Right kidney (tissue), 1 donor: Measurements from ENCODE around the gene ARMC10.
"Not testable (repeated sequence)": the region's sequence is repeated elsewhere in the genome, so short reads cannot be mapped to it uniquely, and the experiment has no call there.

Source experiments
- DNase-seq: peaks from one replicate; pipeline ENCODE4 v3.0.0-alpha.2; 2016

Gene ARMC10

DNA sequence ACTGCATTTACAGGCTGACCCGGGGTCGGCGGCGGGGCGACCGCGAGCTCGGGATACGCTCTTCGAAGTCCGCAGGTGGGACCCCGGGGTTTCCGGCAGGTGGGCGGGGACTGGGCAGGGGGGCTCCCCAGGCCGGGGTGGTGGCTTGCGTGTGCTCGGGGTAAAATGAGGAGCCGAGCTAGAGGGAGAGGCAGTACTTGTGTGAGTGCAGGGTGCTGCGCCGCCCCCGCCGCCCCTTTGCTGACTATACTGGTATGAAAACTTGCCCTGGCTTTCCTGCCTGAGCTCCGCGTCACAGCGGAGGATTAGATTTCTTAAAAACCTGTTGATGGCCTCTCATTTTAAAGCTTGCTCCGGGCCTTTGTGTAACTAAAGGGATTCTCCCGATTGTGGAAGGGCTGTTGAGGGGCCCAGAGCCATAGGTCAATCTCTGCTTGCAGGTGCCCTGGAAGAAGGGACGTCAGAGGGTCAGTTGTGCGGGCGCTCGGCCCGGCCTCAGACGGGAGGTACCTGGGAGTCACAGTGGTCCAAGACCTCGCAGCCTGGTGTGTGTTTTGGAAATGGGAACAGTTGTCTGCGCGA is 488 bp downstream of the ARMC10 start:
- DNase-seq: peak; percentile 72

- no peak for DNase-seq
Observed at GRCh38 chr7:103076764-103077163, 1.8 kb downstream of the ARMC10 start.

- no peak for DNase-seq
Observed at GRCh38 chr7:103077318-103077717, 2.4 kb downstream of the ARMC10 start.

- DNase-seq: not testable (repeated sequence)
Observed at GRCh38 chr7:103078226-103078625, 3.3 kb downstream of the ARMC10 start.

- no peak for DNase-seq
Observed at GRCh38 chr7:103079836-103080235, 4.9 kb downstream of the ARMC10 start.

GRCh38 chr7:103080923-103081322 is 6.0 kb downstream of the ARMC10 start:
- DNase-seq: no peak

GRCh38 chr7:103082497-103082896 is 7.6 kb downstream of the ARMC10 start:
- no peak for DNase-seq

DNA sequence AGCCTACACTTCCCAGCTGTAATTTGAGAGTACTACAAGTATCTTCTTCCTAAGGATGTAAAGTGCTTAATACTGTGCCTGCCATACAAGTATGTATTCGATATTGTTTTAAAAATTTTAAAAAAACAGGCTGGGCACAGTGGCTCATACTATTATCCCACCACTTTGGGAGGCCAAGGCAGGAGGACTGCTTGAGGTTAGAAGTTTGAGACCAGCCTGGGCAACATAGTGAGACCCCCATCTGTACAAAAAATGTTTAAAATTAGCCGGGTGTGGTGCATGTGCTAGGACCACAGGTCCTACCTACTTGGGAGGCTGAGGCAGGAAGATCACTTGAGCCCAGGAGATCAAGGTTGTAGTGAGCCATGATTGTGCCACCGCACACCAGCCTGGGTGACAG is 8.3 kb downstream of the ARMC10 start:
- no peak for DNase-seq

DNA sequence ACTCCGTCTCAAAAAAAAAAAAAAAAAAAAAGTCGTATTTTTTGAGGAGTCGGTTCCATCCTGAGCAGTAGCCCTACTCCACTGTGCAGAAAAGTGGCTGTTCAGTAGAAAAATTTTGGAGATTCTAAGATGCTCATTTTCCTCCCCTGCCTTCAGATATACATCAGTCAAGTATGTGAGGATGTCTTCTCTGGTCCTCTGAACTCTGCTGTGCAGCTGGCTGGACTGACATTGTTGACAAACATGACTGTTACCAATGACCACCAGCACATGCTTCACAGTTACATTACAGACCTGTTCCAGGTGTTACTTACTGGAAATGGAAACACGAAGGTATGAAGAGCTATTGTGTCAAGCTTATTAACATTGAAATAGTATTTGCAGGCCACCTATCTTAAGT is 17.4 kb downstream of the ARMC10 start:
- not testable (repeated sequence) for DNase-seq

DNA sequence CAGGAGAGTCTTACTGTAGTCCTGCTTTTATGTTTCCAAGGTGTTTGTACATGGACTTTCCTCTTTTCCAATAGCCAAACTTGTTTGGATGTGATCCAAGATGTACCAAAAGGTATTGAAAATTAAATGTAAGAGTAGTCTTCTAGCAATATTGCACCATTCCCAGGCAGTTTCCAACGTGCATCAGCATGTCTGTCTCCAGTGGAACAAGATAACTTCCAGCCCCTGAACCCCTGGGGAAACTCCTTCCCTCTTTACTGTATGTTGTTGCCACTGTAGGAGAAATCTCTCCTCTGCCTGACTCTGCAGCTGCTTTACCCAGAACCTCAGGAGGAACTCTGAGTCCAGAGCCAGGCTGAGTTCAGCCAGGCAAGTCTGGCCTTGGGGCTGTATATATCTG is 18.5 kb downstream of the ARMC10 start:
- DNase-seq: no peak

GRCh38 chr7:103094102-103094501 is 19.2 kb downstream of the ARMC10 start:
- no peak for DNase-seq

- not testable (repeated sequence) for DNase-seq
Observed at GRCh38 chr7:103095558-103095957, 20.6 kb downstream of the ARMC10 start.

GRCh38 chr7:103097041-103097440 is 22.1 kb downstream of the ARMC10 start:
- DNase-seq: no peak

DNA sequence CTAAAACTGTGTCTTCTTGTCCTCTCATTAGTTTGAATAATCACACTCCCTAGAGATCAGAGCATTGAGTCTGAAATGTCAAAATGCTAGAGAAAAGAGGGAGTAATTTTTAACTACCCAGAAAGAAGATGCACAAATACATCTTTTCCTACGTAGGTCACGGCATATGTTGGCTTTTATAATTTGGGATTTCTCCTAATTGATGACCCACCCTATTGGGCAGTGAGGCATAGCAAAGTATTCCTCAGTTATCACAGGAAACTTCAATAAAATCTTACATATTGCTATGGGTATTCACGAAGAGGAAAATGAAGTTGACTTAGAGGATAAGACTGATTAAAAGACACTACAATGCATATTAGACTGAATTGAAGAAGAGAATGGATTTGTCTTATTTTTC is 25.4 kb downstream of the ARMC10 start:
- DNase-seq: no peak

GRCh38 chr7:103101543-103101942 is 26.6 kb downstream of the ARMC10 start:
- DNase-seq: no peak

GRCh38 chr7:103106005-103106702 is 31.2 kb downstream of the ARMC10 start:
- peak; percentile 62 for DNase-seq

DNA sequence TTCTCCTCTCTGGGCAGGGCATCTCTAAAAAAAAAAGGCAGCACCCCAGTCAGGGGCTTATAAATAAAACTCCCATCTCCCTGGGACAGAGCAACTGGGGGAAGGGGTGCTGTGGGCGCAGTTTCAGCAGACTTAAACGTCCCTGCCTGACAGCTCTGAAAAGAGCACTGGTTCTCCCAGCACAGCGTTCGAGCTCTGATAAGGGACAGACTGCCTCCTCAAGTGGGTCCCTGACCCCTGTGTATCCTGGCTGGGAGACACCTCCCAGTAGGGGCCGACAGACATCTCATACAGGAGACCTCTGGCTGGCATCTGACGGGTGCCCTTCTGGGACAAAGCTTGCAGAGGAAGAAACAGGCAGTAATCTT is 31.7 kb downstream of the ARMC10 start:
- DNase-seq: peak; percentile 52

DNA sequence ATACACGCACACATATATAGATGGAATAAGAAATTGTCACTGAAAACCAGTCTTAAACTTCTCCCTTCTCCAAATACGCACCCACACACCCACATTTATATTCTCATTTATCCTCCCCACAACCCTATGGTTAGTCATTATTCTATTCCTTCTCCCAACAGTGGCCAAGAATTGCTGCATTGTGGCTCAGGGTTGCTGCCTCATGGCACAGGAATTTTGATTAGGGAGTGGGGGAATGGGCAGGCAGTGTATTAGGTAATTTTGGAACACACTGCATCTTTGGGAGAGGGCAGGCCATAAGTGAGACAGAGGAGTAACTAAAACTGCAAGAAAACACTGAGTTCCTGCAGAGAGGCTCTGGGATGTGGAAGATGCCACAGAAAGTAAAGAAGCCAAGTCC is 38.2 kb downstream of the ARMC10 start:
- DNase-seq: no peak

DNA sequence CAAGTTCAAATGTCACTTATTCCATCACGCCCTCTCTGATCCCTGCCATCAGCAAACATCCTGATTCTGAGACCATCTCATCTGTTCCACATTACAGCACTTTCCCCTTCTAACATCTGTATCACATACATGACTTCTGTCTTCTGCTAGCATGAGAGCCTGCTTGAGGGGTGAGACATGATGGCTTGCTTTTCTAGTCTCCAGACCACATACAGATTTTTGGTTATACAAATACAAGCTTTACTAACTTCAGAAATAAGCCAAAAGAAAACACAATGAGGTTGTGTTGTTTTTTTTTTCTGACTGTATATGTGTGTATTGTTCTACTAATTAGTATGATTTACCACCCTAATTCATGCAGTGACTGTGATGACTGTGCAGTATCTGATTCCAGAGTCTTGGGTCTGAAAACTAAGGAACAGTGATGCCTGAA is 39.7 kb downstream of the ARMC10 start:
- no peak for DNase-seq

DNA sequence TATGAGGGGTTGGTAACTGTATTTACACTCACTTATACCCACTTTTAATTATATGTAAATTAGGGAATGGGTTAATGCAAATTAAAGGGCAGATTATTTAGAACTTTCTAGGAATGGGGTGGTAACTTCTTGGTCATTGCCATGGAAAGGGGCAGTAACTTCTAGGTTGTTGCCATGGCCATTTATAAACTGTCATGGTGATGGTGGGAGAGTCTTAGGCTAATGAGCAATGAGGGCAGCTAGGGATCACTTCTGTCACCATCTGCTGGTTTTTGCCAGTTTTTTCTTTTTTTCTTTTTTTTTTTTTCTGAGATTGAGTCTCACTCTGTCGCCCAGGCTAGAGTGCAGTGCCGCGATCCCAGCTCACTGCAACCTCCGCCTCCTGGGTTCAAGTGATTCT is 40.8 kb downstream of the ARMC10 start:
- no peak for DNase-seq

GRCh38 chr7:103116511-103116910 is 41.6 kb downstream of the ARMC10 start:
- DNase-seq: no peak

DNA sequence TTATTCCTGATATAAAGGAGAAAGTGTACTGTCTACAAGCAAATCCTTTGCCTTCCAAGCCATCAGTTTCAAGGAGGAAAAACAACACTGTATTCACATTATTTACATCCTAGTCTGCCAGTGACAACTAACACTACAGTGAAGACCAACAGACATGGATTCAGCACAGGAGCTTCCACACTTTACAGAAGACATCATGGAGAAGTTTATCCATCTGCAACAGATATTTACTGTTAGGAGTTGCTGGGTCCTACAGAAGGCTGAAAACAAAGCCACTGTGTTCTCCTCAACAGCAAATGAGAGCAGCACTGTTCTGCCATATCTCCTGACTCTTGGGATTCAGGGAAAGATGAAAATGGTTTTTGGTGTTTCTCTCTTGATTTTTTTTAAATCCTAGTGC is 42.1 kb downstream of the ARMC10 start:
- no peak for DNase-seq

DNA sequence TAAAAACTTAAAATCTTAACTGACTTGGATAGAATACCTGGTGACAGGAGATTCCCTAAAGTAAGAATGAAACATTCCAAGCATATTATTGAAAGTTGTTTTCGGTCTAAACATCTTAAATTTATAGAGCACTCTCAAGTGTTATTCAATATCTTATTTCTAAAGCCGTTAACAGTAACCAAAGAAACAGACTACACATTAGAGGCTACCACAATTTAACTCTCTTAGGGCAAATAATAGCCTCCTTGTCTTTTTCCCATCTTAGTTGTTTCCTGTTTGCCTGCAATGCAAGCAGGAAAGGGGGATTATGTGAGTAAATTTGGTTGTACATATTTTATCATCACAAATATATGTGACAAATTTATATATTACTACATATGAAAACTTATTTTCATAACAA is 42.5 kb downstream of the ARMC10 start:
- no peak for DNase-seq

DNA sequence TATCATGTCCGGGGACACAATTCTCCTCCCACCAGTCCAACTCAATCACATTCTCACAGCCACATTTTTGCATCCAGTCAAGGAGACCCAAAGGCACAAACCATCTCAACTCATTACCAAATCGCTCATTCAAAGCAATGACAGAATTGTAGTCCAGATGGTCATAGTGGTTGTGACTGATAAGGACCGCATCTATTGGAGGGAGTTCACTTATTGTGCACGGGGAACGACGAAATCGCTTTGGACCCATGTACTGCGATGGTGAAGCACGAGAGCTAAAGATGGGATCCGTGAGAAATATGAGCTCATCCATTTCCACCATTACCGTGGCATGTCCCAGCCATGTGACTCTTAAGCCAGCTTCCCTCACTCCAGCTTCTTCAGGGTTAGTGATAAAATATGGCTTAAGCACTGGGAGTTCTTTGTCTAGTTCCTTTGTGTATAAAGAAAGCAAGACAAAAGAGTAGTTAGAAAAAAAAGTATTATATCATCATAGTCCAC is 44.9 kb downstream of the ARMC10 start:
- no peak for DNase-seq
